ENCODE measurements around the gene HPN.
"Not testable (repeated sequence)": the region's sequence is repeated elsewhere in the genome, so short reads cannot be mapped to it uniquely, and the experiment has no call there.

HPN gene

GRCh38 chr19:35044317-35045117 lies 3.0 kb downstream of the HPN start:
- no peak for DNase-seq

DNA sequence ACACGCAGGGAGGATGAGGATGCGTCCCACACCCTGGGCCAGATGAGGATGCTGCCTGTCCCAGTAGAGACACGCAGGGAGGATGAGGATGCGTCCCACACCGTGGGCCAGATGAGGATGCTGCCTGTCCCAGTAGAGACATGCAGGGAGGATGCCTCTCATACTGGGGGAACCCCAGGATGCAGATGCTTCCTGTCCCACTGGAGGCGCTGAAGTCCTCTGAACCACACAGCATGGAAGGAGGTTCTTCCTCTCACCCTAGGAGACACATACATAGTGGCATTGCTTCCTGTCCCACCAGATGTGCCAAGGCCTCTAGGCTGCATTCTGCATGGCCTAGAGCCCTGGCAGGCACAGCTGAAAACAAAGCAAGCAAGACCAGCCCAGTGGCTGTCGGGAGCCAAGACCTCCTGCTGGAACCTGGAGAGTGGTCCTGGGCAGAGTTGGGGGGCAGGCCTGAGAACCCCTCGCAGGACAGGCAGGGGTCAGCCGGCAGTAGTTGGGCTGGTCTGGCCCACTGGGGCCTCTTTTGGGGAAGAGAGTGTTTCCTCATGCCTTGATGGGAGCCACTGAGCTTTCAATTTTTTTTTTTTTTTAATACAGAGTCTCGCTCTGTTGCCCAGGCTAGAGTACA lies 4.3 kb downstream of the HPN start:
- DNase-seq = no peak

DNA sequence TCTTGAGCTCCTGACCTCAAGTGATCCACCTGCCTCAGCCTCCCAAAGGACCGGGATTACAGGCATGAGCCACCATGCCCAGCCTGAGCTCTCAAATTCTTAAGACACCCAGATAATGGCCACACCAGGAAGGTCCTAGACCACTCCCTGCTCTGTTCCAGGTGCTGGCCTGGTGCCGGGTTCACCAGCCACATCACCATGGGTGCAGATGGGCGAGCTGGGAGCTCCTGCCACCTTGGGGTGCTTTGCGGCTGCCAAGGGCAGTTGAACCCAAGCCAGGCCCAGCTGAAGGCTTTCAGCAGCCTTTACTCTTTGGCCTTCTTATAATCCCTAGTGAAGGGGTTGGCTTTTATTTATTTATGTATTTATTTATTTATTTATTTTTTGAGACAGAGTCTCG lies 4.9 kb downstream of the HPN start:
- no peak for DNase-seq

DNA sequence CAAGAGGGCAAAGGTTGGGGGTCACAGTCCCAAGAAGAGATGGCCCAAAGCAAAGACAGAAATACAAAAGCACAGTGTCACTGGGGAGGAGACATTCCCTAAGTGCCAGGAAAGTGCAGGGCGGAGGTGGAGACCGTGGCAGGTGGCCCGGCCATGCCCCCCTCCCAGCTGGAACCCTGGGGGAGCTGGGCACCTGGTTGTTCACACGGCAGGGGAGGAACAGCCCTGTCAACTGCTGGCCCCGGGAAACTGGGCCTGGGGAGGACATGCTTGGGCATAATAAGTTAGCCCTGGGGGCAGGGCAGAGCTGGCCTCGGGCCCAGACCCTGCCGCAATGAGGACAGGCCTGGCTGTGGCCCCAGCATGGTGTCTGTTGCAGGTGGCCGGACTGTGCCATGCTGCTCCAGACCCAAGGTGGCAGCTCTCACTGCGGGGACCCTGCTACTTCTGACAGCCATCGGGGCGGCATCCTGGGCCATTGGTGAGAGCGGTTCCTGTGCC lies 7.4 kb downstream of the HPN start:
- DNase-seq = peak; percentile 54

DNA sequence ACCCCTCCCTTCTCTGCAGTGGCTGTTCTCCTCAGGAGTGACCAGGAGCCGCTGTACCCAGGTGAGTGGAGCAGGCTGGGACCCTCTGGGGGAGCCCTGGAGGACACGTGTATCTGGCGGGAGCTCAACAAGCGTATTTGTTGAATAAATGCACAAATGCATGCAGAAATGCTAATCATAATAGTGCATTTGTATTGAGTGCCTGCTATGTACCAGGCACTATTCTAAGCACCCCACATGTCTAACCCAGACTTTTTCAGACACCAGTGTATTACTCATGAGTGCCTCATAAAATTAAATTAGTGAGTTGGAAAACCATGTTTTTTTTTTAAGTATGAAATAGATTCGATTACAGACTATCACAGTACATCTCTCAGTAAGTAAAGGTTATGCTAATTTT lies 7.9 kb downstream of the HPN start:
- no peak for DNase-seq

- DNase-seq = not testable (repeated sequence)
Measured at GRCh38 chr19:35050662-35051061, 9.1 kb downstream of the HPN start.

DNA sequence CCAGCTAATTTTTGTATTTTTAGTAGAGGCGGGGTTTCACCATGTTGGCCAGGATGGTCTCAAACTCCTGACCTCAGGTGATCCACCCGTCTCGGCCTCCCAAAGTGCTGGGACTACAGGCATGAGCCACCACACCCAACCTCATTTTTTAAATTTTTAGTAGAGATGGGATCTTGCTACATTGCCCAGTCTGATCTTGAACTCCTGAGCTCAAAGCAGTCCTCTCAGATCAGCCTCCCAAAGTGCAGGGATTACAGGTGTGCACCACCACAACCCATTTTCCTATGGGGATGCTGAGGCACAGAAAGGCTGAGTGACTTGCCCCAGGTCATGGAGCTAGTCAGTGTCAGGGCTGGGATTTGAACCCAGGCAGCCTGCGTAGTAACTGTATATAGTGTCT lies 9.7 kb downstream of the HPN start:
- DNase-seq = not testable (repeated sequence)

DNA sequence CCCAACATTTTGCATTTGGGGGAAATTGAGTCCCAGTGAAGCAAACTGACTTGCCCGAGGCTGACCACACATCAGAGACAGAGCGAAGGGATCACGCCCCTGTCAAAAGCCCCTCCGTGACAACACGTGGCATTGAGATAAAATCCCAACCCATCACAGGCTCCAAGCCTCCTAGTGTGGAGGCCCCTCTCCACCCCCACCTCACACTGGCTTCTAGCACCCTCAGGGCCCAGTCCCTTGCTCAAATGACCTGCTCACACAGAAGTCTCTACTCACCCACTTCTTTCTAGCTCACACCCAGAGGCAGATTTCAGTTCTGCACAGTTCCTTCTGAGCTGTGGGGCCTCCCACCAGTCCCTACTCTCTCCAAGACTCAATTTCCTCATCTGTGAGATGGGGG lies 10.3 kb downstream of the HPN start:
- no peak for DNase-seq

DNA sequence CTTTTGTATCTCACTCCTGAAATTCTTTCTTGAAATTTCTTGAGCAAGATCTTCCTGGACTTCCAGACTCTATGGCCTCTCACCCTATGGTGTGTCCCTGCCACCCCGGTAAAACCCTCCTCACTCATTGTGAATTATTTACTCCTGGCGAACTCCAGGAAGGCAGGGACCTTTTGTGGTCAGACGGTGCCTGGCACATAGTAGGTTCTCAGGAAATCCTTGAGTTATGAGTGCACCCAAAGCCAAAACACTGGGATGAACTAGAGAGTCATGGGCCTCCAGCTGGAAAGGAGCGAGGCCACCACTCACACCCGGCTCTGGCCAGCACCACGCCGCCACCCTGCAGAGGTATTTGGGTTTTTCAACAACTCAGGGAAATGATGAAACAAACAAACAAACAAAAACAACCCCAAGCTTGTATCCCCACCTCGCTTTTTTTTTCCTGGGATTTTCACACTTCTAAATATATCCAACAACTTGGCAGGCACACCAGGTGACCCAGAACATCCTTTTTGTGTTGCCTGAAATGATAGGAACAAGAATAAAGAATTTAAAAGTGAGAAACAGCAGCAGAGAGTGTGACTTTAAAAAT lies 11.2 kb downstream of the HPN start:
- DNase-seq = no peak

- no peak for DNase-seq
Measured at GRCh38 chr19:35053667-35054293, 12.3 kb downstream of the HPN start.

DNA sequence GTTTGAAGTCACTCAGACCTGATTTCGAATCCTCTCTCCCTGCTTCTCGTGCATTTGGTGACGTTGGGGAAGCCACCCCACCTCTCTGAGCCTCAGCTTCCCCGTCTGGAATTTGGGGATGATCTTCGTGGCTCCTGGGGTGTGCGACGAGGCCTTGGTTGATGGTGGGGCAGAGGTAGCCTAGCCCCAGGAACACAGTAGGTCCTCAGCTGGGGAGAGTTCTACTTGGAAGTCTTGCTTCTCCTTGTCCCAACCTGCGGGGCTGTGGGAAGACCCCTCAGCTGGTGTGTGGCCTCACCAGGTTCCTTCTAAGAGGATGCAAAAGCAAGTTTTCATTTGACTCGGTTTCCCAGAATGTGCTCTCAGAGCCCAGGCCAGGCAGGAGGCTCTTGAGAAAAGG lies 13.1 kb downstream of the HPN start:
- no peak for DNase-seq

GRCh38 chr19:35055715-35056179 lies 14.2 kb downstream of the HPN start:
- DNase-seq = no peak

DNA sequence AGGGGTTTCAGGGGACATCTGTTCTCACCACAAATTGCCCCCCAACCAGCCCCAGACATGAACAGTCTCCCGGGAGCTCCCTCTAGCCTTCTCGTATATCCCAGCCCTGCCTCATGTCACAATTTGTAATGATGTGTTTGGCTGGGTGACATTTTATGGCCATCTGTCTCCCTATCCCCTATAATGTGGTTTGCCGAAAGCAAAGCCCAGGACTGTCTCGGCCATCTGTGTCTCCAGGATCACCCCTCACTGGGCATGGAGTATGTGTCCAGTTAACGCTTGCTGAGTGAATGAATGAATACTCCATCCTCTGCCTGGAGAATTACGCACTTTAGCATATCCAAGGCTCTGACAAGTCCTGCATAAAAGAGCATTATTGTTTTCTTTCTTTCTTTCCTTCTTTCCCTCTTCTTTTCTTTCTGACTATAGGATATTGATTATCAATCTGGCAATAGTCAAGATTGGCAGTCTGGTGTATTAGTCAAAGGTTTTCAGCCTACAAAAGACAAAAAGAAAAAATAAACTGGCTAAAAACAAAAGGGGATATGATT lies 15.1 kb downstream of the HPN start:
- DNase-seq = no peak

- DNase-seq = no peak
Measured at GRCh38 chr19:35058370-35058769, 16.8 kb downstream of the HPN start.

- DNase-seq = no peak
Measured at GRCh38 chr19:35059006-35059798, 17.7 kb downstream of the HPN start.

GRCh38 chr19:35059799-35060091 lies 18.2 kb downstream of the HPN start:
- DNase-seq = no peak

DNA sequence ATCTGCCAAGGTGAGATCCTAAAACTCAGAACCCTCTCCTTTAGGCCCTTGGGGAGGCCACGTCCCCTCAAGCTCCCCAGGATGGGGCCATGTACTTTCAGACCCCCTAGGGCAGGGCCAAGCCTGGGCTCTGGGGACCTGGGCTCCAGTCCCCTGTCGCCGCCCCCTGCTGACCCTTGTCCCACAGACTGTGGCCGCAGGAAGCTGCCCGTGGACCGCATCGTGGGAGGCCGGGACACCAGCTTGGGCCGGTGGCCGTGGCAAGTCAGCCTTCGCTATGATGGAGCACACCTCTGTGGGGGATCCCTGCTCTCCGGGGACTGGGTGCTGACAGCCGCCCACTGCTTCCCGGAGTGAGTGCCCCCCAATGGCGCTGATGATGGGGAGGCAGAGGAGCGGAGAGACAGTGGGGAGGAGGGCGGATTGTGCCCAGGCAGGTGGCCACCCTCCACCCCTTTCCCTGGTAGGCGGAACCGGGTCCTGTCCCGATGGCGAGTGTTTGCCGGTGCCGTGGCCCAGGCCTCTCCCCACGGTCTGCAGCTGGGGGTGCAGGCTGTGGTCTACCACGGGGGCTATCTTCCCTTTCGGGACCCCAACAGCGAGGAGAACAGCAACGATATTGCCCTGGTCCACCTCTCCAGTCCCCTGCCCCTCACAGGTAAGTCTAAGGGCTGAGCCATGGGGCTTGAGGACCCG lies 18.8 kb downstream of the HPN start:
- DNase-seq = no peak

- no peak for DNase-seq
Measured at GRCh38 chr19:35061583-35062373, 20.3 kb downstream of the HPN start.

GRCh38 chr19:35062942-35063341 lies 21.4 kb downstream of the HPN start:
- DNase-seq = no peak

GRCh38 chr19:35063940-35064818 lies 22.7 kb downstream of the HPN start:
- DNase-seq = no peak

All from NCI-H774 (cell line).